GM12878 (cell line): Measurements from ENCODE around the gene WARS2. TPM values are rescaled to one million over a fixed set of nuclear protein-coding genes. Genes with fewer than 3 reads are reported as not detected.

ENCODE experiments used
- ATAC-seq: fragments of 200-7000 bp; cut with Tn5 transposase; 3 replicates; pipeline ENCODE4 v1.9.1; 2020; ENCODE audit warnings: mild to moderate bottlenecking, moderate library complexity
- BruUV-seq: library from RNA; stranded (reverse); fragments of 400-500 nt; replicated peaks from 2 replicates; lab custom pipeline; 2021; lab: Mats Ljungman, UMichigan
- CTCF ChIA-PET: fragments of 300-600 bp; sonication (Branson Sonifier 250); formaldehyde crosslinking; extraction: SDS; loops from one replicate; lab custom pipeline; 2021; ENCODE audit warnings: inconsistent platforms; lab: Yijun Ruan, JAX
- POLR2A ChIA-PET: fragments of 350-600 bp; formaldehyde crosslinking; extraction: SDS; loops from one replicate; lab custom pipeline; 2021; ENCODE audit warnings: inconsistent platforms; lab: Charles Lee
- RAD21 ChIA-PET: fragments of 300-600 bp; sonication (Branson Sonifier 250); formaldehyde crosslinking; loops from one replicate; lab custom pipeline; 2023; ENCODE audit warnings: antibody characterized with exemption; ENCODE audit not compliant: unreplicated experiment; lab: Charles Lee
- SMC1A ChIA-PET: fragments of 300-600 bp; sonication (Branson Sonifier 250); formaldehyde crosslinking; loops from one replicate; lab custom pipeline; 2023; ENCODE audit not compliant: unreplicated experiment, uncharacterized antibody; lab: Charles Lee
- DNase-seq: peaks from one replicate; pipeline ENCODE4 v3.0.0-alpha.2; 2011; ENCODE audit warnings: low read depth, low spot score
- FAIRE-seq: peaks from 3 replicates; lab custom pipeline; 2011; peaks lifted over from hg19 to GRCh38; lab: Jason Lieb, UNC
- H2AFZ ChIP-seq: 2 replicates; pipeline ENCODE4 v1.6.0; 2011; ENCODE audit warnings: low read depth, low read length, control low read depth; ENCODE audit not compliant: control insufficient read depth
- H3K27ac ChIP-seq: 2 replicates; pipeline ENCODE4 v1.5.1; 2011; ENCODE audit warnings: control low read depth; ENCODE audit not compliant: control insufficient read depth, insufficient read depth
- H3K27me3 ChIP-seq, 2 experiments: replicated peaks in 1 of 2; 2 replicates each; pipeline versions ENCODE4 v1.6.0 to v1.6.1; 2011; ENCODE audit warnings: low read length in 1 of 2; ENCODE audit not compliant: control insufficient read depth in 2 of 2, insufficient read depth in 2 of 2
- H3K36me3 ChIP-seq, 2 experiments: 2 replicates each; pipeline ENCODE4 v1.5.1; 2011; ENCODE audit warnings: low read length in 1 of 2; ENCODE audit not compliant: control insufficient read depth in 2 of 2, insufficient read depth in 2 of 2
- H3K4me1 ChIP-seq: 2 replicates; pipeline ENCODE4 v1.6.1; 2011; ENCODE audit warnings: mild to moderate bottlenecking, low read length, moderate library complexity, mixed read lengths; ENCODE audit not compliant: control insufficient read depth, insufficient read depth
- H3K4me2 ChIP-seq: 2 replicates; pipeline ENCODE4 v1.6.0; 2011; ENCODE audit warnings: control low read depth; ENCODE audit not compliant: control insufficient read depth, insufficient read depth
- H3K4me3 ChIP-seq: fragments of 200-600 bp; sonication (generic); 2 replicates; pipeline ENCODE4 v1.5.1; 2016
- H3K79me2 ChIP-seq: 2 replicates; pipeline ENCODE4 v1.6.0; 2011; ENCODE audit warnings: low read length; ENCODE audit not compliant: control insufficient read depth, insufficient read depth
- H3K9ac ChIP-seq: 2 replicates; pipeline ENCODE4 v1.8.0; 2011; ENCODE audit warnings: low read length, control low read depth, mixed read lengths; ENCODE audit not compliant: control insufficient read depth, insufficient read depth
- H3K9me3 ChIP-seq: replicated peaks from 3 replicates; pipeline ENCODE4 v1.5.1; 2011; ENCODE audit warnings: mild to moderate bottlenecking, low read length; ENCODE audit not compliant: control insufficient read depth, insufficient read depth
- H4K20me1 ChIP-seq: 2 replicates; pipeline ENCODE4 v1.6.0; 2011; ENCODE audit not compliant: control insufficient read depth, insufficient read depth
- BACH1 ChIP-seq: fragments of 450-650 bp; IDR thresholded peaks from 2 replicates; pipeline ENCODE4 v1.6.1; 2017; ENCODE audit warnings: mild to moderate bottlenecking, borderline replicate concordance
- BCL11A ChIP-seq: IDR thresholded peaks from 2 replicates; pipeline ENCODE4 v1.6.1; 2011; ENCODE audit warnings: low read depth, low read length
- NR2C2 ChIP-seq: IDR thresholded peaks from 2 replicates; pipeline ENCODE4 v1.6.1; 2011; ENCODE audit warnings: borderline replicate concordance, low read depth; ENCODE audit not compliant: control insufficient read depth, insufficient read length
- YY1 ChIP-seq: IDR thresholded peaks from 2 replicates; pipeline ENCODE4 v1.6.1; 2011; ENCODE audit warnings: low read depth, mild to moderate bottlenecking, low read length
- WGBS: methylation state at CpG from one replicate; pipeline ENCODE4 v1.1.6; 2016; ENCODE audit warnings: low lambda C conversion rate; ENCODE audit not compliant: insufficient replicate concordance, insufficient coverage; ENCODE audit errors: missing lambda C conversion rate; 5-methylcytosine and 5-hydroxymethylcytosine counted together
- in situ Hi-C: fragments of 300-500 bp; cut with MboI; formaldehyde crosslinking; loops from 9 replicates; pipeline ENCODE4 v1.14.3; 2018; ENCODE audit warnings: mixed read lengths
- intact Hi-C: fragments of 100-400 bp; cut with micrococcal nuclease; formaldehyde crosslinking; loops from one replicate; pipeline ENCODE4 v1.14.2; 2022; ENCODE audit not compliant: unreplicated experiment
- polyA plus RNA-seq, 11 experiments: library from polyadenylated mRNA; depleted of rRNA in 4 of 11; unstranded in 6 of 11; stranded (reverse) in 5 of 11; fragments of >200 nt; fragmentation: Nextera tagmentation in 4 of 11; fragmentation: Illumina TruSeq in 1 of 11; extraction: Ambion mirVana in 4 of 11; extraction: Trizol in 1 of 11; gene quantifications; 1 replicate in 1 of 11; 2 replicates in 10 of 11; pipeline versions ENCODE4 v1.2.1 to v1.2.3, GENCODE V29; 2011 to 2016; ENCODE audit warnings: inconsistent platforms in 2 of 11, missing spikeins in 2 of 11, low read depth in 1 of 11
- total RNA-seq, 4 experiments: library from RNA; depleted of rRNA in 3 of 4; stranded (reverse); fragments of >200 nt in 3 of 4; fragmentation: Illumina TruSeq in 1 of 4; extraction: Trizol in 1 of 4; gene quantifications; 2 replicates each; pipeline versions ENCODE4 v1.2.1 to v1.2.3, GENCODE V29; 2013 to 2021
- TF ChIP-seq, protein P1 (sequence below): fragments of 450-650 bp; IDR thresholded peaks from 2 replicates; pipeline ENCODE4 v1.6.1; 2016; ENCODE audit warnings: mild to moderate bottlenecking, moderate library complexity, borderline replicate concordance

The WARS2 gene
- total and polyA plus RNA-seq, 10 of the 15 experiments (the other 5 are each of a cell fraction or from before 2014, with no cell fraction given): 5.5 to 22.2 (median 14.4) TPM

GRCh38 chr1:119181218-119181617 is 40.8 kb upstream of the WARS2 start:
- ChIA-PET CTCF (no interaction called here), RAD21 (no interaction called here), SMC1A (no interaction called here), POLR2A (no interaction called here)
- no peak overlapping the region for H3K9ac ChIP-seq
- TF ChIP-seq NR2C2 (no peak), BCL11A (no peak), BACH1 (no peak), YY1 (no peak)
- TF ChIP-seq, protein P1, sequence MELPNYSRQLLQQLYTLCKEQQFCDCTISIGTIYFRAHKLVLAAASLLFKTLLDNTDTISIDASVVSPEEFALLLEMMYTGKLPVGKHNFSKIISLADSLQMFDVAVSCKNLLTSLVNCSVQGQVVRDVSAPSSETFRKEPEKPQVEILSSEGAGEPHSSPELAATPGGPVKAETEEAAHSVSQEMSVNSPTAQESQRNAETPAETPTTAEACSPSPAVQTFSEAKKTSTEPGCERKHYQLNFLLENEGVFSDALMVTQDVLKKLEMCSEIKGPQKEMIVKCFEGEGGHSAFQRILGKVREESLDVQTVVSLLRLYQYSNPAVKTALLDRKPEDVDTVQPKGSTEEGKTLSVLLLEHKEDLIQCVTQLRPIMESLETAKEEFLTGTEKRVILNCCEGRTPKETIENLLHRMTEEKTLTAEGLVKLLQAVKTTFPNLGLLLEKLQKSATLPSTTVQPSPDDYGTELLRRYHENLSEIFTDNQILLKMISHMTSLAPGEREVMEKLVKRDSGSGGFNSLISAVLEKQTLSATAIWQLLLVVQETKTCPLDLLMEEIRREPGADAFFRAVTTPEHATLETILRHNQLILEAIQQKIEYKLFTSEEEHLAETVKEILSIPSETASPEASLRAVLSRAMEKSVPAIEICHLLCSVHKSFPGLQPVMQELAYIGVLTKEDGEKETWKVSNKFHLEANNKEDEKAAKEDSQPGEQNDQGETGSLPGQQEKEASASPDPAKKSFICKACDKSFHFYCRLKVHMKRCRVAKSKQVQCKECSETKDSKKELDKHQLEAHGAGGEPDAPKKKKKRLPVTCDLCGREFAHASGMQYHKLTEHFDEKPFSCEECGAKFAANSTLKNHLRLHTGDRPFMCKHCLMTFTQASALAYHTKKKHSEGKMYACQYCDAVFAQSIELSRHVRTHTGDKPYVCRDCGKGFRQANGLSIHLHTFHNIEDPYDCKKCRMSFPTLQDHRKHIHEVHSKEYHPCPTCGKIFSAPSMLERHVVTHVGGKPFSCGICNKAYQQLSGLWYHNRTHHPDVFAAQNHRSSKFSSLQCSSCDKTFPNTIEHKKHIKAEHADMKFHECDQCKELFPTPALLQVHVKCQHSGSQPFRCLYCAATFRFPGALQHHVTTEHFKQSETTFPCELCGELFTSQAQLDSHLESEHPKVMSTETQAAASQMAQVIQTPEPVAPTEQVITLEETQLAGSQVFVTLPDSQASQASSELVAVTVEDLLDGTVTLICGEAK: no peak
- no peaks in the 10 kb centered on the region for H3K36me3 ChIP-seq
- BruUV-seq: no TSS peak
- no peak overlapping the region for H2AFZ ChIP-seq
- no peak overlapping the region for H3K4me2 ChIP-seq
- no peaks in the 10 kb centered on the region for H4K20me1 ChIP-seq
- no peak overlapping the region for H3K27ac ChIP-seq
- no peaks in the 10 kb centered on the region for H3K79me2 ChIP-seq
- no peaks in the 10 kb centered on the region for H3K4me1 ChIP-seq
- intact Hi-C loops (no loop called here), in situ Hi-C loops (no loop called here)
- H3K4me3 ChIP-seq: no peak overlapping the region
- no peaks in the 10 kb centered on the region for H3K9me3 ChIP-seq
- no peak for ATAC-seq
- FAIRE-seq: no peak
- 100% methylated on average over 3 of the region's 3 CpGs for WGBS
- no peaks in the 10 kb centered on the region for H3K27me3 ChIP-seq
- DNase-seq: no peak
